Suppressor macrophage treated with lipopolysaccharide for 1 hour (primary cell): Measurements from ENCODE around the gene ACBD4.

Experiments
- DNase-seq, 3 donors: peaks; one replicate each; pipeline ENCODE4 v3.0.0-alpha.2; 2020 to 2022

Gene ACBD4

GRCh38 chr17:45161288-45162024 is 26.0 kb downstream of the ACBD4 start, which contains the start of gene HEXIM2:
Gene HEXIM2 (plus strand): TSS chr17:45161875. CDS start chr17:45162794, 919 bp downstream.
- DNase-seq: peak; percentile 99 to 100 (median 100)

GRCh38 chr17:45162025-45162687 is 26.7 kb downstream of the ACBD4 start:
- DNase-seq: no peak

- no peak for DNase-seq
Measured at GRCh38 chr17:45164734-45165269, 29.3 kb downstream of the ACBD4 start.

GRCh38 chr17:45168991-45169752 is 33.7 kb downstream of the ACBD4 start:
- no peak for DNase-seq

- DNase-seq: no peak
Measured at GRCh38 chr17:45170280-45170930, 34.9 kb downstream of the ACBD4 start.

- peak; percentile 43 to 57 (median 53) for DNase-seq
Measured at GRCh38 chr17:45170931-45171337, 35.4 kb downstream of the ACBD4 start.

- peak; percentile 71 to 89 (median 83) for DNase-seq
Measured at GRCh38 chr17:45171338-45172231, 36.1 kb downstream of the ACBD4 start.

GRCh38 chr17:45172232-45172540 is 36.7 kb downstream of the ACBD4 start:
- no peak for DNase-seq

- peak; percentile 42 to 52 (median 42) for DNase-seq
Measured at GRCh38 chr17:45172541-45173286, 37.2 kb downstream of the ACBD4 start.

GRCh38 chr17:45175759-45176115 is 40.2 kb downstream of the ACBD4 start:
- DNase-seq: no peak

- no peak for DNase-seq
Measured at GRCh38 chr17:45177563-45177962, 42.1 kb downstream of the ACBD4 start.

GRCh38 chr17:45184144-45184543 is 48.7 kb downstream of the ACBD4 start:
- DNase-seq: no peak

GRCh38 chr17:45186801-45187354 is 51.4 kb downstream of the ACBD4 start:
- no peak for DNase-seq

GRCh38 chr17:45189009-45189408 is 53.5 kb downstream of the ACBD4 start:
- no peak for DNase-seq

- DNase-seq: no peak
Measured at GRCh38 chr17:45190503-45191255, 55.2 kb downstream of the ACBD4 start.
